Measurements from ENCODE around the gene CAB39. TPM values are rescaled to one million over a fixed set of nuclear protein-coding genes. Genes with fewer than 3 reads are reported as not detected.

CAB39 gene
- polyA plus RNA-seq, 1 donor from 2014 or later = 118 TPM

DNA sequence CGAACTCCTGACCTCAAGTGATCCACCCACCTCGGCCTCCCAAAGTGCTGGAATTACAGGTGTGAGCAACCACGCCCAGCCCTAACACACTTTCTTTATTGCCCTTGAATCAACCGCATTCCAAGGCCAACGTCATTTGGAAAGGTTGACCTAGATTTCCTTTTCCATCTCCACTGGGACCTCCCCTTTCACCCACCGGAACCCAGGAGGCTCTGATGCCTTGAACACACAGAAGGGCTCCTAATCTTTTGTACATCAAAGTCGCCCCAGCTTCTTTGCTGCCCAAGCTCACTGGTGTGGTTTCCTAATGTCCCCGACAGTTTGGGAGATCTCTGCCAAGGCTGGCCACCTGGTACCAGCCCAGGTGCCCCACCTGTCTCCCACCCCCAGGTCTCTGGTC lies 46.2 kb upstream of the CAB39 start:
- Histone ChIP-seq H3K27ac (ENCODE audit: low read length) (no peak overlapping the region), H3K9me3 (ENCODE audit: low read length) (no peaks in the 10 kb centered on the region)
- TF ChIP-seq TAF1 (IDR thresholded peaks at IDR 0.05; ENCODE audit: low read depth) (no peak), MXI1 (conservative IDR thresholded peaks at IDR 0.05; ENCODE audit: poor library complexity, severe bottlenecking) (no peak), RAD21 (conservative IDR thresholded peaks at IDR 0.05) (no peak), POLR2AphosphoS5 (IDR thresholded peaks at IDR 0.05) (no peak), EP300 (conservative IDR thresholded peaks at IDR 0.05; ENCODE audit: poor library complexity, severe bottlenecking) (no peak), SMC3 (conservative IDR thresholded peaks at IDR 0.05; ENCODE audit: poor library complexity) (no peak), EZH2 (IDR thresholded peaks at IDR 0.05; ENCODE audit: borderline replicate concordance, insufficient read depth, low read length, poor library complexity, severe bottlenecking) (no peak)
- TF ChIP-seq, protein P1, sequence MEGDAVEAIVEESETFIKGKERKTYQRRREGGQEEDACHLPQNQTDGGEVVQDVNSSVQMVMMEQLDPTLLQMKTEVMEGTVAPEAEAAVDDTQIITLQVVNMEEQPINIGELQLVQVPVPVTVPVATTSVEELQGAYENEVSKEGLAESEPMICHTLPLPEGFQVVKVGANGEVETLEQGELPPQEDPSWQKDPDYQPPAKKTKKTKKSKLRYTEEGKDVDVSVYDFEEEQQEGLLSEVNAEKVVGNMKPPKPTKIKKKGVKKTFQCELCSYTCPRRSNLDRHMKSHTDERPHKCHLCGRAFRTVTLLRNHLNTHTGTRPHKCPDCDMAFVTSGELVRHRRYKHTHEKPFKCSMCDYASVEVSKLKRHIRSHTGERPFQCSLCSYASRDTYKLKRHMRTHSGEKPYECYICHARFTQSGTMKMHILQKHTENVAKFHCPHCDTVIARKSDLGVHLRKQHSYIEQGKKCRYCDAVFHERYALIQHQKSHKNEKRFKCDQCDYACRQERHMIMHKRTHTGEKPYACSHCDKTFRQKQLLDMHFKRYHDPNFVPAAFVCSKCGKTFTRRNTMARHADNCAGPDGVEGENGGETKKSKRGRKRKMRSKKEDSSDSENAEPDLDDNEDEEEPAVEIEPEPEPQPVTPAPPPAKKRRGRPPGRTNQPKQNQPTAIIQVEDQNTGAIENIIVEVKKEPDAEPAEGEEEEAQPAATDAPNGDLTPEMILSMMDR (IDR thresholded peaks at IDR 0.05; ENCODE audit: poor library complexity, severe bottlenecking) = no peak
- TF ChIP-seq, protein P2, sequence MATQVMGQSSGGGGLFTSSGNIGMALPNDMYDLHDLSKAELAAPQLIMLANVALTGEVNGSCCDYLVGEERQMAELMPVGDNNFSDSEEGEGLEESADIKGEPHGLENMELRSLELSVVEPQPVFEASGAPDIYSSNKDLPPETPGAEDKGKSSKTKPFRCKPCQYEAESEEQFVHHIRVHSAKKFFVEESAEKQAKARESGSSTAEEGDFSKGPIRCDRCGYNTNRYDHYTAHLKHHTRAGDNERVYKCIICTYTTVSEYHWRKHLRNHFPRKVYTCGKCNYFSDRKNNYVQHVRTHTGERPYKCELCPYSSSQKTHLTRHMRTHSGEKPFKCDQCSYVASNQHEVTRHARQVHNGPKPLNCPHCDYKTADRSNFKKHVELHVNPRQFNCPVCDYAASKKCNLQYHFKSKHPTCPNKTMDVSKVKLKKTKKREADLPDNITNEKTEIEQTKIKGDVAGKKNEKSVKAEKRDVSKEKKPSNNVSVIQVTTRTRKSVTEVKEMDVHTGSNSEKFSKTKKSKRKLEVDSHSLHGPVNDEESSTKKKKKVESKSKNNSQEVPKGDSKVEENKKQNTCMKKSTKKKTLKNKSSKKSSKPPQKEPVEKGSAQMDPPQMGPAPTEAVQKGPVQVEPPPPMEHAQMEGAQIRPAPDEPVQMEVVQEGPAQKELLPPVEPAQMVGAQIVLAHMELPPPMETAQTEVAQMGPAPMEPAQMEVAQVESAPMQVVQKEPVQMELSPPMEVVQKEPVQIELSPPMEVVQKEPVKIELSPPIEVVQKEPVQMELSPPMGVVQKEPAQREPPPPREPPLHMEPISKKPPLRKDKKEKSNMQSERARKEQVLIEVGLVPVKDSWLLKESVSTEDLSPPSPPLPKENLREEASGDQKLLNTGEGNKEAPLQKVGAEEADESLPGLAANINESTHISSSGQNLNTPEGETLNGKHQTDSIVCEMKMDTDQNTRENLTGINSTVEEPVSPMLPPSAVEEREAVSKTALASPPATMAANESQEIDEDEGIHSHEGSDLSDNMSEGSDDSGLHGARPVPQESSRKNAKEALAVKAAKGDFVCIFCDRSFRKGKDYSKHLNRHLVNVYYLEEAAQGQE (IDR thresholded peaks at IDR 0.05; ENCODE audit: borderline replicate concordance) = no peak

GRCh38 chr2:230666885-230667712 lies 45.5 kb upstream of the CAB39 start:
- no peaks in the 10 kb centered on the region for H3F3A ChIP-seq (ENCODE audit: insufficient read depth, low read length, poor library complexity, severe bottlenecking)
- H3K79me2 ChIP-seq (replicated peaks; ENCODE audit: insufficient read depth, low read length) = no peaks in the 10 kb centered on the region
- no peak overlapping the region for H2AFZ ChIP-seq (ENCODE audit: low read depth, low read length)
- H3K9me2 ChIP-seq (ENCODE audit: insufficient read depth, low read length) = no peaks in the 10 kb centered on the region
- no peak overlapping the region for H3K4me2 ChIP-seq (ENCODE audit: low read length)
- no peaks in the 10 kb centered on the region for H3K27me3 ChIP-seq (ENCODE audit: insufficient read depth, low read depth, low read length)
- no peak overlapping the region for H3K27ac ChIP-seq (ENCODE audit: low read length)
- H4K20me1 ChIP-seq (ENCODE audit: insufficient read depth) = no peaks in the 10 kb centered on the region
- no peak overlapping the region for H3K4me3 ChIP-seq (ENCODE audit: low read length)
- H3K9ac ChIP-seq (ENCODE audit: low read length) = no peak overlapping the region
- TF ChIP-seq SMC3 (conservative IDR thresholded peaks at IDR 0.05; ENCODE audit: poor library complexity) (no peak), TAF1 (IDR thresholded peaks at IDR 0.05; ENCODE audit: low read depth) (no peak), RAD21 (conservative IDR thresholded peaks at IDR 0.05) (no peak), EZH2 (IDR thresholded peaks at IDR 0.05; ENCODE audit: borderline replicate concordance, insufficient read depth, low read length, poor library complexity, severe bottlenecking) (no peak), MXI1 (conservative IDR thresholded peaks at IDR 0.05; ENCODE audit: poor library complexity, severe bottlenecking) (no peak)
- TF ChIP-seq, protein P1 (IDR thresholded peaks at IDR 0.05; ENCODE audit: poor library complexity, severe bottlenecking) = no peak
- TF ChIP-seq, protein P2 (IDR thresholded peaks at IDR 0.05; ENCODE audit: borderline replicate concordance) = no peak
- H3K9me3 ChIP-seq (ENCODE audit: low read length) = no peaks in the 10 kb centered on the region
- H3K36me3 ChIP-seq (ENCODE audit: insufficient read depth, low read length) = no peaks in the 10 kb centered on the region

More for the DNA sequence above, 46.2 kb upstream of the CAB39 start:
- Histone ChIP-seq H3F3A (ENCODE audit: insufficient read depth, low read length, poor library complexity, severe bottlenecking) (no peaks in the 10 kb centered on the region), H3K27me3 (ENCODE audit: insufficient read depth, low read depth, low read length) (no peaks in the 10 kb centered on the region), H4K20me1 (ENCODE audit: insufficient read depth) (no peaks in the 10 kb centered on the region), H3K79me2 (replicated peaks; ENCODE audit: insufficient read depth, low read length) (no peaks in the 10 kb centered on the region), H3K4me3 (ENCODE audit: low read length) (no peak overlapping the region), H3K9me2 (ENCODE audit: insufficient read depth, low read length) (no peaks in the 10 kb centered on the region), H3K9ac (ENCODE audit: low read length) (no peak overlapping the region), H3K4me2 (ENCODE audit: low read length) (no peak overlapping the region), H2AFZ (ENCODE audit: low read depth, low read length) (no peak overlapping the region), H3K36me3 (ENCODE audit: insufficient read depth, low read length) (no peaks in the 10 kb centered on the region)

Measured in neural cell (in vitro differentiated cells).